GM23338 (cell line): ENCODE results near the gene FFAR2.

Source experiments
- CREB1 ChIP-seq: fragments of 250-450 bp; sonication (Bioruptor Pico); IDR thresholded peaks from 2 replicates; pipeline ENCODE4 v1.5.0; 2020; ENCODE audit warnings: low read depth, mild to moderate bottlenecking, moderate library complexity
- CTCF ChIP-seq, 2 experiments: fragments of 200-600 bp in 1 of 2; sonication (generic) in 1 of 2; conservative IDR thresholded peaks; 2 replicates each; pipeline versions ENCODE4 v1.5.1 to v1.6.1; 2016 to 2017; ENCODE audit warnings: antibody characterized with exemption in 2 of 2, low read depth in 2 of 2, mild to moderate bottlenecking in 2 of 2, moderate library complexity in 1 of 2
- ETS1 ChIP-seq: IDR thresholded peaks from 2 replicates; pipeline ENCODE4 v1.6.1; 2016; ENCODE audit warnings: antibody characterized with exemption
- EZH2 ChIP-seq: fragments of 200-600 bp; sonication (generic); IDR thresholded peaks from one replicate; pipeline ENCODE4 v1.8.0; 2017; ENCODE audit warnings: antibody characterized with exemption, mild to moderate bottlenecking, low read depth; ENCODE audit not compliant: unreplicated experiment
- EZH2phosphoT487 ChIP-seq: fragments of 200-600 bp; sonication (generic); IDR thresholded peaks from one replicate; pipeline ENCODE4 v1.8.1; 2018; ENCODE audit warnings: antibody characterized with exemption; ENCODE audit not compliant: unreplicated experiment
- JUNB ChIP-seq: IDR thresholded peaks from one replicate; pipeline ENCODE4 v1.6.1; 2016; ENCODE audit warnings: antibody characterized with exemption; ENCODE audit not compliant: unreplicated experiment
- NANOG ChIP-seq: IDR thresholded peaks from 2 replicates; pipeline ENCODE4 v1.6.1; 2016; ENCODE audit warnings: antibody characterized with exemption, borderline replicate concordance
- POLR2AphosphoS5 ChIP-seq: IDR thresholded peaks from 2 replicates; pipeline ENCODE4 v1.6.1; 2016; ENCODE audit warnings: antibody characterized with exemption, low read depth
- REST ChIP-seq: IDR thresholded peaks from one replicate; pipeline ENCODE4 v1.6.1; 2018; ENCODE audit warnings: antibody characterized with exemption; ENCODE audit not compliant: unreplicated experiment
- STAT1 ChIP-seq: IDR thresholded peaks from one replicate; pipeline ENCODE4 v1.6.1; 2016; ENCODE audit warnings: antibody characterized with exemption; ENCODE audit not compliant: unreplicated experiment
- ZNF114 ChIP-seq: fragments of 250-450 bp; sonication (Bioruptor Pico); IDR thresholded peaks from 2 replicates; pipeline ENCODE4 v1.5.0; 2020; ENCODE audit warnings: mild to moderate bottlenecking, moderate library complexity
- ZNF462 ChIP-seq: fragments of 250-450 bp; sonication (Bioruptor Pico); IDR thresholded peaks from 2 replicates; pipeline ENCODE4 v1.5.0; 2020; ENCODE audit warnings: mild to moderate bottlenecking, moderate library complexity

- TF ChIP-seq CTCF (conservative IDR thresholded peaks at IDR 0.05; ENCODE audit: low read depth in 2 of 2) (no peak), EZH2phosphoT487 (no peak), JUNB (no peak), POLR2AphosphoS5 (no peak), EZH2 (no peak), CREB1 (no peak), NANOG (no peak), REST (no peak), ZNF462 (no peak), STAT1 (no peak), ETS1 (no peak), ZNF114 (CRISPR knock-in tag) (no peak)
Observed at GRCh38 chr19:35466259-35466658, 18.2 kb downstream of the FFAR2 start.
